Fibroblast of pulmonary artery (primary cell): ENCODE data around the gene SNX15.
"Not testable (repeated sequence)": the region's sequence is repeated elsewhere in the genome, so short reads cannot be mapped to it uniquely, and the experiment has no call there.

Experiments used
- DNase-seq: peaks from one replicate; pipeline ENCODE4 v3.0.0-alpha.2; 2010; ENCODE audit warnings: low read depth
- H3K4me3 ChIP-seq: replicated peaks from 2 replicates; pipeline ENCODE4 v1.5.1; 2011; ENCODE audit warnings: low read depth, mild to moderate bottlenecking, control low read depth, low read length, moderate library complexity
- TF ChIP-seq, protein P1 (sequence below): IDR thresholded peaks from 2 replicates; pipeline ENCODE4 v1.5.1; 2011; ENCODE audit warnings: mild to moderate bottlenecking, control low read depth, low read length, inconsistent platforms; ENCODE audit errors: missing control alignments

The SNX15 gene

DNA sequence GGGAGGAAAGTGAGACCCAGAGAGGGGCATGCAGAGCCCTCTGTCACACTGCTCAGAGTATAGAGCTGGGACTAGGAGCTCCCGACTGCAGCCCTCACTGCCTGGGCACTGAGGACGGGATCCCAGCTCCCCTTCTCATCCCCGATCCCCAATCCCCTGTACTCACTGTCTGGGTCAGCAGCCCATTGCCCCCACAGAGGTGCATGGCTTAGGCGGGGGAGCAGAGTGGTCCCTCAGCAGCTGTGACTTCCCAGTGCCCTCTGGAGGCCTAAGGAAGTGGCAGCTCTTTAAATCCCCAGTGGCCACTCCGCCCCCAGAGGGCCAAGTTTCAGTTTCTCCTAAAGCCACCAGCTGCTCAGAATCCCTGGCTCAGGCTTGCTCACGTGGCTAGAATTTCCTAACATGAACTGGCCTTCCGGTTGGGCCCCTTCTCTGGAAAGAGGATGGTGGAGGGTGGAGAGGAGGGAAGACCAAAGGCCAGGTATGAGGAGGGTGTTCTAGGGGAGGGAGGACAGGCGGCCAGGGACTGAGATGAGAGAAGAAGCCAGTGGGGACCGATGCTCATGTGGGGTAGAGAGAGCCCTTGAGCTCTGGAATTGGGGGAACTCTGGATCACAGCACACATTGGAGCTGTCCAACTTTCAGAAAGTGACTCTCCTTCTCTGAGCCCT is 30.4 kb upstream of the SNX15 start, which contains the start of gene BATF2:
TSS of gene BATF2 (minus strand) at position 262 of the 671 bp plus-strand sequence. CDS start at position 205, 57 bp downstream.
- TF ChIP-seq, protein P1, sequence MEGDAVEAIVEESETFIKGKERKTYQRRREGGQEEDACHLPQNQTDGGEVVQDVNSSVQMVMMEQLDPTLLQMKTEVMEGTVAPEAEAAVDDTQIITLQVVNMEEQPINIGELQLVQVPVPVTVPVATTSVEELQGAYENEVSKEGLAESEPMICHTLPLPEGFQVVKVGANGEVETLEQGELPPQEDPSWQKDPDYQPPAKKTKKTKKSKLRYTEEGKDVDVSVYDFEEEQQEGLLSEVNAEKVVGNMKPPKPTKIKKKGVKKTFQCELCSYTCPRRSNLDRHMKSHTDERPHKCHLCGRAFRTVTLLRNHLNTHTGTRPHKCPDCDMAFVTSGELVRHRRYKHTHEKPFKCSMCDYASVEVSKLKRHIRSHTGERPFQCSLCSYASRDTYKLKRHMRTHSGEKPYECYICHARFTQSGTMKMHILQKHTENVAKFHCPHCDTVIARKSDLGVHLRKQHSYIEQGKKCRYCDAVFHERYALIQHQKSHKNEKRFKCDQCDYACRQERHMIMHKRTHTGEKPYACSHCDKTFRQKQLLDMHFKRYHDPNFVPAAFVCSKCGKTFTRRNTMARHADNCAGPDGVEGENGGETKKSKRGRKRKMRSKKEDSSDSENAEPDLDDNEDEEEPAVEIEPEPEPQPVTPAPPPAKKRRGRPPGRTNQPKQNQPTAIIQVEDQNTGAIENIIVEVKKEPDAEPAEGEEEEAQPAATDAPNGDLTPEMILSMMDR: peak; percentile 45
- peak within 1 kb of the TSS; percentile 42 for H3K4me3 ChIP-seq
- DNase-seq: peak; percentile 82

DNA sequence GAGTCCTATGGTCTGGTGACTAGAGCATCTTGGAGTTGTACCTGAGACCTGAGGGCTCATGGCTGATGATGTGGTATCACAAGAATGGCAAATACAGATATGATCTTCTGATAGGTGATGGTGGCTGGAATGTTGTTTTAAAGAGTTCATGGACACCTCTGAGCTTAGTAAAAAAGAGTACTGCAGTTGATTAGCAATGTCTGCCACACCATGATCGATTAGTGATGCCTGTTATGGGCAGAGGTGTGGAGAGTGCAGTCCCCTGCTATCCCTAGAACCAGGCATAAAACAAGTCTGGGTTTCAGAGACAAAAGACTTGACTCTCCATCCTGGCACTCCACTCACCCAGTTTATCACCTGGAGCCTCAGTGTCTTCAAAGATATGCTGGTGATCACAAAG is 29.1 kb upstream of the SNX15 start:
- TF ChIP-seq, protein P1: no peak
- H3K4me3 ChIP-seq: no peak overlapping the region
- DNase-seq: no peak

DNA sequence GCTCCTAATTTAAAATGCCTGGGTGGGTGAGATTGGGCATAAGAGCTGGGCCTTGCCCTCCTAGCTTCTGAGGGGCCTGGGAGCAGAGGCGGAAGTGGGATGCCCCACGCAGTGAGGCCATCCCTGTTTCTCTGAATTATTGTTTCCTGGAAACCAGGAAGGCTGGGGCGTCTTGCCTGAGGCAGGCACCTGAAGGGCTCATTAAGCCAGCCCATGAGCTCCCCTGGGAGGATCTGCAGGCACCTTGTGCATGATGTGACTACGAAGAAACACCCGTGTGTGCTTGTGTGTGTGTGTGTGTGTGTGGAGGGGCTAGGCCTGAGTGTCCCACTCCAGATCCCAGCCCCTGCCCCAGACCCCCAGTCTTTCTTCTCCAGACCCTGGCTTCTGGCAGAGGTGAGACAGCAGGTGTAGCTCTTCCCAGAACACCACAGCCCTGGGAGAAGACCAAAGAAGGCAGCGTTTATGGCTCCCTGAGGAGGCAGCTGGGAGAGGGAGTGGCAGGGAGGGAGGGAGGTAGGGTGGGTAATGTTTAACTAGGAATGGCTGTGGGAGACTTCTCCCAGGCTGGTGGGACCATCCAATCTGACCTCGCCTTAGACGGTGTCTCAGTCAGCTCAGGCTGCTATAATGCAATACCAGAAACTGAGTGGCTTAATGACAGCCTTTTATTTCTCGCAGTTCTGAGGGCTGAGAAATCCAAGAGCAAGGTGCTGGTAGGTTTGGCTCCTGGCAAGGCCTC is 28.4 kb upstream of the SNX15 start:
- DNase-seq: no peak
- no peak overlapping the region for H3K4me3 ChIP-seq
- TF ChIP-seq, protein P1: no peak

DNA sequence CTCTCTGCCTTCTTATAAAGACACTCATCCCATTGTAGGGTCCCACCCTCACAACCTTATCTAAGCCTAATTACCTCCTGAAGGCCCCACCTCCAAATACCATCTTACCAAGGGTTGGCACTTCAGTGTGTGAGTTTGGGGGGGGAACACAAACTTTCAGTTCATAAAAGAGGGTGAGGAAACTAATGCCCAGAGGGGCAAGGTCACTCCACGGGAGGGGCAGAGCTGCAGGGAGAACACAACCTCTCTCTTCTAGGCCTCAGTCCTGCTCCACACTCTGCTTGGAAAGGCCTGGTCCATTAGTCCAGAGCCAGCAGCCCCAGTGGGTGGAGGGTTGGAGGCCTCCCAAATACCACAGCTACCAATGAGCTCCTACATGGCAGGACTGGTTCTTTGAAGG is 27.8 kb upstream of the SNX15 start:
- no peak overlapping the region for H3K4me3 ChIP-seq
- no peak for DNase-seq
- TF ChIP-seq, protein P1: no peak

DNA sequence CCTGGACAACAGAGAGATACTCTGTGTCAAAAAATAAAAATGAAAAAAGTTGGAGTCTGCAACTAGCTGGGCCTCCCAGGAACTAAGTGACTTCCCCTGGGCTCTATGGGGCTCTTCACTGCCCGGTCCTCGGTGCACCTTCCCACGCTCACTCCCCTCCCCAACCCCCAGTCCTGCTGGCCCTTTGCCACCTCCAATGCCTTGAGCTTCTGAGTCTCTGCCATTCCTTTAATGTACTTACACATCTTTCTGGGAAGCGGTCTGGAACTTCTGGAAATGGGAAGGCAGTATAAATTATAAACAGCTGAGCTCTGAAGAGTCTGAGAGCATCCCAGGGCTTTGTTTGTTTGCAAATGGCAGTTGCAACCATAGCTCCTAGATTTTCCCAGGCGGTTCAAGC is 24.5 kb upstream of the SNX15 start:
- TF ChIP-seq, protein P1: no peak
- no peak for DNase-seq
- no peak overlapping the region for H3K4me3 ChIP-seq

DNA sequence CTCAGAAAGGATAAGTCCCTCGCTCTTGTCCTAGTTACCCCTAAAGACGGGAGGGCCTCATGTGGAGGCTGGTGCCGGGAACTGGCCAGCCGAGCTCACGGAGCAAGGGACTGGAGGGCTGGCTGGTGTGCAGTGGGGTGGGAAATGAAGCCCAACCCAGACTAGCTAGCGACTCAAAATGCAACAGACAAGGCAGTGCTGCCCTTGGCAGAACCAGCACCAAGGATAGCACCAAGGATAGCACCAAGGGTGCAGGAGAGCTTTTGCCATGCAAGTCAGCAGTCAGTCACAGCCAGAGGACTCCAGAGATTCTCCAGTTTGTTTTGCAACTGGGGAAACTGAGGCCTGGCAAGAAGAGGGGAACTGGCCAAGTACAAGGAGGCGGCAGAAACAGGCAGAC is 24.0 kb upstream of the SNX15 start:
- TF ChIP-seq, protein P1: no peak
- peak; percentile 63 for DNase-seq
- no peak overlapping the region for H3K4me3 ChIP-seq

DNA sequence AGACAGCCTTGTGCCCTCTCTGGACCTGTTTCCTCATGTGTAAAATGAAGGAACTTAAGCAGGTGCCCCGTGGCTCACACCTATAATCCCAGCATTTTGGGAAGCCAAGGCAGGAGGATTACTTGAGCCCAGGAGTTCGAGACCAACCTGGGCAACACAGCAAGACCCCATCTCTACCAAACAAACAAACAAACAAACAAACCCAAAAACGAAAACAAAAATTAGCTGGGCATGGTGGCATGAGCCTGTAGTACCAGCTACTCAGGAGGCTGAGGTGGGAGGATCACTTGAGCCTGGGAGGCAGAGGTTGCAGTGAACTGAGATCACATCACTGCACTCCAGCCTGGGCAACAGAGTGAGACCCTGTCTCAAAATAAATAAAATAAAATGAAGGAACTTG is 23.3 kb upstream of the SNX15 start:
- not testable (repeated sequence) for DNase-seq, H3K4me3 ChIP-seq
